SK-MEL-5 (cell line): ENCODE data around the gene ABLIM2. TPM values are rescaled to one million over a fixed set of nuclear protein-coding genes. Genes with fewer than 3 reads are reported as not detected.
A peak's percentile ranks its signal among the peaks of the same experiment; 100 is the strongest.

Experiments
- DNase-seq: peaks from one replicate; pipeline ENCODE4 v3.0.0-alpha.2; 2016; ENCODE audit warnings: low read depth, low spot score
- in situ Hi-C: cut with HindIII; loops from 2 replicates; pipeline ENCODE4 v1.10.0; 2016; ENCODE audit warnings: low sequenced_read_pairs, high pct_unique_total_duplicates, low pct_unique_long_range_greater_than_20kb
- total RNA-seq: library from RNA; depleted of rRNA; stranded (reverse); fragments of >200 nt; shearing (Covaris generic); gene quantifications from 2 replicates; pipeline ENCODE4 v1.2.3, GENCODE V29; 2014

The ABLIM2 gene
- total RNA-seq, 1 experiment from 2014 or later: 0.29 TPM

- no peak for DNase-seq
- in situ Hi-C loops: no loop called here
Measured at GRCh38 chr4:8061573-8061972, 97.0 kb downstream of the ABLIM2 start.

DNA sequence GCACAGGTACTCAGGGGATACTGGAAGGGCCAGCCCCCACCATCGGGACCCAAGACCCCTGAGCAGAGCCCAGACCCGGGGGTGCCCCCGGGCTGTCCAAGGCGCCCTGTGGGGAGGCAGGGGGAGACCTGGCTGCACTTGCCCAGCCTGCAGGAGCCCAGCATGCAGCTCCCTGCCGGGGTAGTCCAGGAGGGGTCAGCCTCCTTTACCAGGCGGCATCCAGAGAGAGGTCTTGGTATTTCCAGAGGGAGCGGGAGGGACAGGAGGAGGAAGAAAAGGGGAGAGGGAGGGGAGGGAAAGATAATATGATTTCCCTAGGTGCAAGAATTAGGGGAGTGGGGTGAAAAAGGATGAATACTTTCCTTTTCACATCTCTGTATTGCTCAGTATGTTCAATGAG lies 97.5 kb downstream of the ABLIM2 start:
- no peak for DNase-seq
- in situ Hi-C loops: no loop called here

GRCh38 chr4:8060632-8061031 lies 98.0 kb downstream of the ABLIM2 start:
- DNase-seq: no peak
- in situ Hi-C loops: no loop called here

- DNase-seq: no peak
- in situ Hi-C loops: no loop called here
Measured at GRCh38 chr4:8058031-8058479, 100.6 kb downstream of the ABLIM2 start.

GRCh38 chr4:8055206-8055605 lies 103.4 kb downstream of the ABLIM2 start:
- DNase-seq: no peak
- in situ Hi-C loops: no loop called here

DNA sequence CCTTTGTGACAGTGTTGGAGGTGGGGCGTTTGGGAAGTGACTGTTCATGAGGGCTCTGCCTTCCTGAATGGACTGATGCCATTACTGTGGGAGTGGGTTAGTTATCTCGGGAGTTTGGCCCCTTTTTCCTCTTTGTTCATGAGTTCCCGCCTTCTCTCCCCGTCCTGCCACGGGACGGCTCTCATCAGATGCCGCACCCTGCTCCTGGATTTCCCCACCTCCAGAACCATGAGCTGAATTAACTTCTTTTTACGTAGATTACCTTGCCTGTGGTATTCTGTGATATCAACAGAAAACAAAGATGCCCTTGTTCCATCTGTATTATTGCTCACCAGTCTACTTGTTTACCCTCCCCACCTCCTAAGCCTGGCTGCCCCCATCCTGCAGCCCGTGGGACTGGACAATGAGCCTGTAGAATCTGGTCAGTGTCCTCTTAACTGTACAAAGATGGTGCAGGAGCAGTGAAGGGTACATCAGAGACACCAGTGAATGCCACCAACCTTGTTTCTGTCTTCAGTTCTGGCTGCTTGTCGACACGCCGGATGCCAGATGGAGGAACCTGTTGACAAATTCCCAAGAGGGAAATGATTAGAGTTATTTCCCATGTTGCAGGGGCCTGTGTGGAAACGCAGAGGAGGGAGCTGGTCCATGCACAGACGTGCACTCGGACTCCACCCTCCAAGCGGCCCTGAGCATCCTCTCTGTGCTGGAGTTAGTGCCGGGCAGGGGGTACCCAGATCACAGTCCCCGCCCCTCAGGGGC lies 104.7 kb downstream of the ABLIM2 start:
- peak; percentile 32 for DNase-seq
- in situ Hi-C loops: no loop called here

GRCh38 chr4:8052160-8052691 lies 106.4 kb downstream of the ABLIM2 start:
- DNase-seq: no peak
- in situ Hi-C loops: no loop called here

DNA sequence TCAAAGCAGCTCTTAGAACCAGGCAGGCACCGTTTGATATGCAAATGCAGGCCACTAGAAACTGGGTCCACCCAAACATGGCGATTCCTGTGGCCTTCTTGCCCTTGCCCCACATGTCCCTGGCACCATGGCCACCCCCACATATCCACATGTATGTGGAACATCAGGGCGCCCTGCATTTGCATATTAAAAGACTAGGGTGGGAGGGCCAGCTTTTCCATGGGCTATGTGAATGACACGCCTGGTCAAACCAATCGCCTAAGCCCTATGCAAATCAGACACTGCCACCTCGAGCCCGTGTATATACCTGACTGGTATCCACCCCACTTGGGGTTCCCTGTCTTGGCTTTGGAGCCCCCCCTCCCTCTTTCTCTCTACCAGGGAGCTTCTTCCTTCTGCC lies 107.0 kb downstream of the ABLIM2 start:
- DNase-seq: no peak
- in situ Hi-C loops: no loop called here

DNA sequence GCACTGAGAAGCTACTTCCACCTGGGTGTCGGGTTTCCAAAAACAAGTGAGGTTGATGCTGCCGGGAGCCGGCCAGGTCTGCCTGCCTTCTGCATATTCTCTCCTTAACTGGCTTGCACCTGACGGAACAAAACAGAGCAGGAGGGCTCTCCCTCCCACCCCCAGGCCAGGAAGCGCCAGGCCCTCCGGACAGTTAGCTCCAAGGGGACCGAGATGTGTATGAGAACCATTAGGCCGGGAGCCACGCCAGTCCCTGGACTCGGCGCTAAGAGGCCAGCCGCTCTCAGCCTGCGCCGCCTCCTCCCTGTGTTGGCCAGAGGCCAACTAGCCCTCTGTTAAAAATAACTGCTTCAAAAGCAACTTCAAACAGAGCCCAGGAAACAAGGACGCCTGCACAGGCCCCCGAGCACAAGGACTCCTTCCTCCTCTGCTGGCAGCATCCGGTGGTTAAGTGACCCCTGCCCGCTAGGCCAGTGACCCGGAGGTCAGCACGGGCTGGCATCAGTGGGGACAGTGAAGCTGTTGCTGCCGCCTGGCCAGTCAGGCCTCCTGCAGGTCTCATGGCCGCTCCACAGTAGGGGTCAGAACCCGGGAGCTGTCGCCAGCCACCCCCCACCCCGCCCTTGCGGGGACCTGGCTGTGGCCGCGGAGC lies 107.9 kb downstream of the ABLIM2 start:
- in situ Hi-C loops: no loop called here
- no peak for DNase-seq

DNA sequence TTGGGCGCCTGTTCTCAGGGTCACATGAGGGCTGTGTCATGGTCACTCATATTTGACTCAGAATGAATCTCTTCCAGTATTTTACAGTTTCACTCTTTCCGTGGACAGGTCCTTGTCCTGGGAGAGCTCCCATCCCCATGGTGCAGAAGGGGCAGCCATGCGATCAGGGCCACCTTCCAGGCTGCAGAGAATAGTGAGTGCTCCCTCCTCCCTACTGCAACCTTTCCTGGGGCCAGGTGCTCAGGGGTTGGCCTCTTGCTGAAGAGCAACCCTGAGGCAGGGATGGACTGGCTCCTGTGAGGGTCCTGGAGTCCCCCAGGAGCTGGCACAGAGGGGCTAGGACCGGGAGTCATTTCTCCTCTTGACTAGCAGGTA lies 108.4 kb downstream of the ABLIM2 start:
- DNase-seq: no peak
- in situ Hi-C loops: no loop called here

- in situ Hi-C loops: no loop called here
- no peak for DNase-seq
Measured at GRCh38 chr4:8048856-8049676, 109.5 kb downstream of the ABLIM2 start.

GRCh38 chr4:8047837-8048678 lies 110.6 kb downstream of the ABLIM2 start:
- no peak for DNase-seq
- in situ Hi-C loops: no loop called here

DNA sequence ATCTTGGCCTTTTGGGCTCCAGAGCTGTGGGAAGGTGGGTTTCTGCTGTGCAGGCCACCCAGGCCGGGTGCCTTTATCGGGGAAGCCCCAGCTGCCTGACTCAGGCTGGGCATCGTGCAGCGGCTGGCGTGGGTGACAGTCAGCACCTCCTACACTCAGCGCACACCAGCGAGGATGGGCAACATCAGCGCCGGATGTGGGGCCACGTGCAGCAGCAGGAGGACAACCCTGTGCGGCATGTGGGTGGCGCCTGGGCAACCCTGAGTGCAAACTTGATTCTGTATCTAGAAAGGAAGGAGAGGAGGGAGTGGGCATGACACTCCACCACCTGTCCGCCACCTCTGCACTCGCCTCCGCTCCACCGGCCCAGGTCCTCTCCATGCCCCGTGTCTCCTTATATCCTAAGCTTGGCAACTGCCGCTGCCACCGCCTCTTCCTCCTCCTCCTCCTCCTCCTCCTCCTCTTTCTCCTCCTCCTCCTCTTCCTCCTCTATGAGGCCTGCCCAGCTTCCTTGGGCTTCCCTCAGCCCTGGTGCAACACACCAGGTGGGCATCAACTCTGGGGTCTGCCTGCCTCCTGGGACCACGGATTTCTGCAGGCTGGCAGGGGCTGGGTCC lies 111.6 kb downstream of the ABLIM2 start:
- DNase-seq: no peak
- in situ Hi-C loops: no loop called here

DNA sequence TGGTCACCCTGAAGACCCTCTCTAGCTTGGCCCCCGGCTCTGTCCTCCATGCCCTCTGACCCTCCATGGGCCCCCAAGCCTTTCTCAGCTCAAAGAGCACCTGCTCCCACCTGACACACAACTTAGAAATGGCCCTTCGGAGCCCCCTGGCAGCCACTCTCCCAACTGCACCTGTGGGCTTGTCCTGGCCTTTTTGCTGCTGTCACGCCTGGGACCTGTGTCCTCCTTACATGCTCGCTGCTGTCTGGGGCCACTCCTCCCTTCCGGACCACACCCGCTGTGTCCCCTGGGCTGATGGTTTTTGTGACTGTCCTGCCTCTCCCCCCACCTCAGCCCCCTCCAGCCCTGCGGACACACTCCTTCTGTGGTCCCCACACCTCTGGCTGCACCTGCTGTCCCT lies 112.7 kb downstream of the ABLIM2 start:
- no peak for DNase-seq
- in situ Hi-C loops: no loop called here

GRCh38 chr4:8044699-8045098 lies 113.9 kb downstream of the ABLIM2 start:
- no peak for DNase-seq
- in situ Hi-C loops: no loop called here

GRCh38 chr4:8044244-8044643 lies 114.4 kb downstream of the ABLIM2 start:
- in situ Hi-C loops: no loop called here
- DNase-seq: no peak

DNA sequence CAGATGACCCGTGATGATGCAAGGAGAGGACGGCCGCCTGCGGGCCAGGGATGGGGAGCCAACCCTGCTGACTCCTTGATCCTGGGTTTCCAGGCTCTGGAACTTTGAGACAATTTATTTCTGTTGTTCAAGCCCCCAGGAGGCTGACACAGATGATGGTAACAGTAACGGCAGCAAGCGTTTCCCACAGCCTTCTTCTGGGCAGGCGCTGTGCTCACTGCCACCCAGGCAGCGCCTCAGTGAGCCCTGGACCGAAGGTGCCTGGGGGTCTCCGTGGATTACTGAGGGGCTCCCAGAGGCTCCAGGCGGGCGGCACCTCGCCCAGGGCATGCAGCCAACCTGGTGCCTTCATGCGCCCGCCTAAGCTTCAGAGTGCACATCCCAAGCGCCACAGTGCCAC lies 115.0 kb downstream of the ABLIM2 start:
- DNase-seq: no peak
- in situ Hi-C loops: no loop called here
